Hepatocyte (in vitro differentiated cells): Measurements from ENCODE around the gene MYBPC3. TPM values are rescaled to one million over a fixed set of nuclear protein-coding genes. Genes with fewer than 3 reads are reported as not detected.

ENCODE experiments used
- DNase-seq: peaks from one replicate; pipeline ENCODE4 v3.0.0-alpha.2; 2016; ENCODE audit warnings: low spot score
- H2AFZ ChIP-seq: fragments of 200-600 bp; sonication (generic); 2 replicates; pipeline ENCODE4 v1.6.0; 2016; ENCODE audit warnings: antibody characterized with exemption, mild to moderate bottlenecking
- H3K27ac ChIP-seq: fragments of 200-600 bp; sonication (generic); 2 replicates; pipeline ENCODE4 v1.5.1; 2016; ENCODE audit warnings: mild to moderate bottlenecking
- H3K27me3 ChIP-seq: fragments of 200-600 bp; sonication (generic); 2 replicates; pipeline ENCODE4 v1.6.1; 2016
- H3K36me3 ChIP-seq: fragments of 200-600 bp; sonication (generic); replicated peaks from 2 replicates; pipeline ENCODE4 v1.5.1; 2016; ENCODE audit warnings: low read depth; ENCODE audit not compliant: insufficient read depth
- H3K4me1 ChIP-seq: fragments of 200-600 bp; sonication (generic); 2 replicates; pipeline ENCODE4 v1.5.1; 2016; ENCODE audit warnings: mild to moderate bottlenecking, moderate library complexity; ENCODE audit not compliant: insufficient read depth
- H3K4me2 ChIP-seq: fragments of 200-600 bp; sonication (generic); 2 replicates; pipeline ENCODE4 v1.6.0; 2016
- H3K4me3 ChIP-seq: fragments of 200-600 bp; sonication (generic); 2 replicates; pipeline ENCODE4 v1.5.1; 2016; ENCODE audit warnings: mild to moderate bottlenecking
- H3K79me2 ChIP-seq: fragments of 200-600 bp; sonication (generic); 2 replicates; pipeline ENCODE4 v1.6.0; 2017; ENCODE audit warnings: mild to moderate bottlenecking
- H3K9me2 ChIP-seq: fragments of 200-600 bp; sonication (generic); replicated peaks from 2 replicates; pipeline ENCODE4 v1.6.0; 2017; ENCODE audit warnings: mild to moderate bottlenecking; ENCODE audit not compliant: insufficient read depth
- H3K9me3 ChIP-seq: fragments of 200-600 bp; sonication (generic); 2 replicates; pipeline ENCODE4 v1.5.1; 2016; ENCODE audit warnings: low read depth, mild to moderate bottlenecking
- H4K20me1 ChIP-seq: fragments of 200-600 bp; sonication (generic); 2 replicates; pipeline ENCODE4 v1.6.0; 2016; ENCODE audit warnings: mild to moderate bottlenecking; ENCODE audit not compliant: insufficient read depth, poor library complexity, severe bottlenecking
- CTCF ChIP-seq: fragments of 200-600 bp; sonication (generic); IDR thresholded peaks from 2 replicates; pipeline ENCODE4 v1.5.1; 2016; ENCODE audit warnings: antibody characterized with exemption, mild to moderate bottlenecking; ENCODE audit not compliant: poor library complexity
- EZH2 ChIP-seq: fragments of 200-600 bp; sonication (generic); IDR thresholded peaks from 2 replicates; pipeline ENCODE4 v1.6.1; 2016; ENCODE audit warnings: antibody characterized with exemption, mild to moderate bottlenecking, borderline replicate concordance
- EZH2phosphoT487 ChIP-seq: fragments of 200-600 bp; sonication (generic); IDR thresholded peaks from one replicate; pipeline ENCODE4 v1.6.1; 2018; ENCODE audit warnings: antibody characterized with exemption, mild to moderate bottlenecking, low read depth, moderate library complexity; ENCODE audit not compliant: unreplicated experiment, severe bottlenecking
- WGBS: methylation state at CpG from one replicate; pipeline ENCODE4 v1.1.6; 2016; ENCODE audit warnings: low lambda C conversion rate; ENCODE audit errors: missing lambda C conversion rate; 5-methylcytosine and 5-hydroxymethylcytosine counted together
- polyA plus RNA-seq: library from polyadenylated mRNA; unstranded; fragments of >200 nt; fragmentation: Nextera tagmentation; extraction: Ambion mirVana; gene quantifications from 2 replicates; pipeline ENCODE4 v1.2.1, GENCODE V29; 2016
- total RNA-seq: library from RNA; depleted of rRNA; stranded (reverse); fragments of >200 nt; gene quantifications from 2 replicates; pipeline ENCODE4 v1.2.3, GENCODE V29; 2014

MYBPC3 gene
- total and polyA plus RNA-seq, 2 experiments from 2014 or later = 0.51 to 1.4 TPM

GRCh38 chr11:47338396-47339241 lies 13.9 kb downstream of the MYBPC3 start:
- DNase-seq = no peak
- WGBS = 93% methylated on average over 27 of the region's 27 CpGs
- no peak overlapping the region for H3K4me3 ChIP-seq
- no peak overlapping the region for H2AFZ ChIP-seq
- no peaks in the 10 kb centered on the region for H3K9me2 ChIP-seq
- H3K36me3 ChIP-seq = no peaks in the 10 kb centered on the region
- no peak overlapping the region for H3K4me2 ChIP-seq
- TF ChIP-seq EZH2 (no peak), EZH2phosphoT487 (no peak), CTCF (no peak)
- H3K79me2 ChIP-seq = no peaks in the 10 kb centered on the region
- H3K9me3 ChIP-seq = no peaks in the 10 kb centered on the region
- no peaks in the 10 kb centered on the region for H3K4me1 ChIP-seq
- no peaks in the 10 kb centered on the region for H3K27me3 ChIP-seq
- H4K20me1 ChIP-seq = no peaks in the 10 kb centered on the region
- no peak overlapping the region for H3K27ac ChIP-seq

DNA sequence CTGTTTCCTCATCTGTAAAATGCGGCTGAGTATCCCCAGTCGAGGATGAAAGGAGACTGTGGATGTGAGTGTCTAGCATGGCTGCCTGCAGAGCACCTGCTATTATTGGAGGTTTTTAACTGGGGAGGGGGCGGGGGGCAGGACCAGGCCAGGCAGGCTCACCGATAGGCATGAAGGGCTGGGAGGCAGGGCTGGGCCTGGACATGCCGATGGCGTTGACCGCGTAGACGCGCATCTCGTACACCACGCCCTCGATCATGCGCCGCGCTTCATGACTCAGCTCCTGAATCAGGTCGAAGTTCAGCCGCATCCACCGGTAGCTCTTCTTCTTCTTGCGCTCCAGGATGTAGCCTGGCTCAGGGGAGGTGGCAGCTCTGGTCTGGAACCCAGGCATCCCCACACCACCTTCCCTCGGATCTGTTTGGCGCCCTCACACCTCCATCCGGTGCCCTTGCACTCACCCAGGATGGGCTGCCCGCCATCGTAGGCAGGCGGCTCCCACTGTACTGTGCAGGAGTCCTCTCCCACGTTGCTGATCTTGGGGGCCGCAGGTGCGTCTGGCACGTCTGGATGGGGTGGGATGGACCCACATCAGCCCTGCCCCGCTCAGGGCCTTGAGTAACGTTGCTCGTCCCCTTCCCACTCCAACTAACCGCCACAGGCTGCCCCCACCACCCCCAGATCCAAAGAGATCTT lies 15.1 kb downstream of the MYBPC3 start:
- Histone ChIP-seq H3K4me3 (no peak overlapping the region), H4K20me1 (no peaks in the 10 kb centered on the region), H3K9me3 (no peaks in the 10 kb centered on the region), H2AFZ (no peak overlapping the region), H3K36me3 (no peaks in the 10 kb centered on the region), H3K4me2 (no peak overlapping the region), H3K27me3 (no peaks in the 10 kb centered on the region), H3K9me2 (no peaks in the 10 kb centered on the region), H3K4me1 (no peaks in the 10 kb centered on the region), H3K27ac (no peak overlapping the region), H3K79me2 (no peaks in the 10 kb centered on the region)
- TF ChIP-seq EZH2 (no peak), CTCF (no peak), EZH2phosphoT487 (no peak)
- WGBS = 94% methylated on average over 34 of the region's 34 CpGs
- no peak for DNase-seq

DNA sequence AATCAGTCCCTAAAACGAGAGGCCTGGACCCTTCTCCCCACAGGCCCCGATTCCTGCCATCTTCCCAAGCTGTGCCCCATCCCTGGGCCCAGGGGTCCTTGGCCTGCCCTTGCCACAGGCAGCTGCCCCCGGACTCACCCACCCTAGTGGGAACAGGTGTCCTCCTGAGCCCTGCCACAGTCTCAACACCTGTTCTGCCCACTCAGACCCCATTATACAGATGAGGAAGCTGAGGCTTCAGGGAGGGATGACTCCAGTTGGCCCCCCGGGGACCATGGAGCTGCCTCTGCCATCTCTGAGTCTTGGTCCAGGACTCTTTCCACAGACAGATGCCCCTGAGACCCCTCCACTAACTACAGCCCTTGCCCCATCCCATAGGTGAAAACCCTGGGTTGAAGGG lies 15.9 kb downstream of the MYBPC3 start:
- H3K27me3 ChIP-seq = no peaks in the 10 kb centered on the region
- H3K4me1 ChIP-seq = no peaks in the 10 kb centered on the region
- no peak overlapping the region for H3K27ac ChIP-seq
- H3K79me2 ChIP-seq = no peaks in the 10 kb centered on the region
- H3K4me3 ChIP-seq = no peak overlapping the region
- DNase-seq = no peak
- no peak for TF ChIP-seq EZH2
- no peak for TF ChIP-seq EZH2phosphoT487
- no peak for TF ChIP-seq CTCF
- no peaks in the 10 kb centered on the region for H3K36me3 ChIP-seq
- H3K4me2 ChIP-seq = no peak overlapping the region
- no peaks in the 10 kb centered on the region for H3K9me2 ChIP-seq
- H3K9me3 ChIP-seq = no peaks in the 10 kb centered on the region
- 85% methylated on average over 4 of the region's 4 CpGs for WGBS
- no peaks in the 10 kb centered on the region for H4K20me1 ChIP-seq
- no peak overlapping the region for H2AFZ ChIP-seq
